Stimulated activated CD8-positive, alpha-beta memory T cell treated with anti-CD3 and anti-CD28 coated beads, Interleukin-4, amount 100 ng/mL, for 1 hour (primary cell): ENCODE measurements around the gene METTL9.
"Not testable (repeated sequence)": the region's sequence is repeated elsewhere in the genome, so short reads cannot be mapped to it uniquely, and the experiment has no call there.

ENCODE experiments used
- DNase-seq, 2 donors: peaks; one replicate each; pipeline ENCODE4 v3.0.0-alpha.2; 2020; ENCODE audit warnings: low read depth in 2 of 2, low spot score in 1 of 2

METTL9 gene

GRCh38 chr16:21656795-21657768 is 57.7 kb downstream of the METTL9 start:
- peak in 1 of 2 donors; percentile 15 for DNase-seq

DNA sequence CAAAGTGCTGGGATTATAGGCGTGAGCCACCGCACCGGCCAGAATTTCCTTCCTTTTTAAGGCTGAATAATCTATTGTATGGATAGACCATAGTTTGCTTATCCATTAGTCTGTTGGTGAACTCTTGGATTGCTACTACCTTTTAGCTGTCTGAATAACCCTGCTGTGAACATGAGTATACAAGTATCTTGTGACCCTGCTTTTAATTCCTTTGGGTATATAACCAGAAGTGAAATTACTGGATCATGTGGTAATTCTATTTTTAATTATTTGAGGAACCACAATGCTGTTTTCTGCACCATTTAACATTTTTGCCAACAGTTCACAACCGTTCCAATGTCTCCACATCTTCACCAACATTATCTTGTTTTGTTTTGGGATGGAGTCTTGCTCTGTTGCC is 59.7 kb downstream of the METTL9 start:
- DNase-seq = no peak

- no peak for DNase-seq
Observed at GRCh38 chr16:21663889-21664647, 64.7 kb downstream of the METTL9 start, which contains the start of gene OTOA. Gene OTOA, plus strand, starts transcription at chr16:21663968. Its CDS starts 14,547 bp downstream, at chr16:21678515.

- no peak for DNase-seq
Observed at GRCh38 chr16:21664801-21665492, 65.6 kb downstream of the METTL9 start.

GRCh38 chr16:21666772-21667171 is 67.4 kb downstream of the METTL9 start:
- DNase-seq = no peak

- no peak for DNase-seq
Observed at GRCh38 chr16:21667575-21667974, 68.2 kb downstream of the METTL9 start.

GRCh38 chr16:21673469-21673868 is 74.1 kb downstream of the METTL9 start:
- DNase-seq = no peak

GRCh38 chr16:21674456-21674855 is 75.1 kb downstream of the METTL9 start:
- not testable (repeated sequence) for DNase-seq

DNA sequence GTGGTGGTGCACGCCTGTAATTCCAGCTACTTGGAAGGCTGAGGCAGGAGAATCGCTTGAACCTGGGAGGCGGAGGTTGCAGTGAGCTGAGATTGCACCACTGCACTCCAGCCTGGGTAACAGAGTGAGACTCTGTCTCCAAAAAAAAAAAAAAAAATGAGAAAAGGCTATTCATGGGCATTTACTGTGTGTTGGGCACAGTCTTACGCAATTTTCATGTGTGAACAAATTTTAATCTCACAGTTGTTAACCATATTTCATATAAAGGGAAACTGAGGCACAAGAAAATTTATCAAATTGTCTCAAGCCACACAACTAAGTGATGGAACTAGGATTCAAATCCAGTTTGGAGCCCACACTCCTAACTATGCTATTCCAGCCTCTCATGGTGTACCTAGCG is 81.3 kb downstream of the METTL9 start:
- not testable (repeated sequence) for DNase-seq

GRCh38 chr16:21683184-21683583 is 83.8 kb downstream of the METTL9 start:
- no peak for DNase-seq

GRCh38 chr16:21684199-21684598 is 84.8 kb downstream of the METTL9 start:
- DNase-seq = peak in 1 of 2 donors; percentile 5

- DNase-seq = no peak
Observed at GRCh38 chr16:21685034-21685455, 85.7 kb downstream of the METTL9 start.

DNA sequence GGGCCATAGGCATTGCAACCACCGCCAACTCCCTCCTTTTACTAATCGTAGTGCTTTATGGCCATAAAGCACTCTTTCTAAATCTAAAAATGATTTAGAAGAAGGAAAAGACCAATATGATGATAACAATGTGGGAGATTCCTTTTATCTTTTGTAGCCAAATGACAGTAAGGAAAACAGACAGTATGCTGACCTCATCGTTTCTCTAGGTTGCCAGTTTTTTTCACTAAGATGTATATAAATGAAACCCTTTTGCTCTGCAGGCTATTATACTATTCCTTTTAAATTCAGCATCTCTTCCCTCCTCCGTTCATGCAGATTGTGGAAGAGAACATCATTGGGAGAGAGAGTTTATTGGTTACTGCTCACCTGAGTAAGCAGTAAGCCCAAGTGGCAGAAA is 89.7 kb downstream of the METTL9 start:
- no peak for DNase-seq

DNA sequence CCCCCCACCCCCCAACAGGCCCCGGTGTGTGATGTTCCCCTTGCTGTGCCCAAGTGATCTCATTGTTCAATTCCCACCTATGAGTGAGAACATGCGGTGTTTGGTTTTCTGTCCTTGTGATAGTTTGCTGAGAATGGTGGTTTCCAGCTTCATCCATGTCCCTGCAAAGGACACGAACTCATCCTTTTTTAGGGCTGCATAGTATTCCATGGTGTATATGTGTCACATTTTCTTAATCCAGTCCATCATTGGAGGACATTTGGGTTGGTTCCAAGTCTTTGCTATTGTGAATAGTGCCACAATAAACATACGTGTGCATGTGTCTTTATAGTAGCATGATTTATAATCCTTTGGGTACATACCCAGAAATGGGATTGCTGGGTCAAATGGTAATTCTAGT is 91.6 kb downstream of the METTL9 start:
- DNase-seq = not testable (repeated sequence)

GRCh38 chr16:21694609-21695008 is 95.2 kb downstream of the METTL9 start:
- no peak for DNase-seq

- no peak for DNase-seq
Observed at GRCh38 chr16:21697032-21697431, 97.7 kb downstream of the METTL9 start.

DNA sequence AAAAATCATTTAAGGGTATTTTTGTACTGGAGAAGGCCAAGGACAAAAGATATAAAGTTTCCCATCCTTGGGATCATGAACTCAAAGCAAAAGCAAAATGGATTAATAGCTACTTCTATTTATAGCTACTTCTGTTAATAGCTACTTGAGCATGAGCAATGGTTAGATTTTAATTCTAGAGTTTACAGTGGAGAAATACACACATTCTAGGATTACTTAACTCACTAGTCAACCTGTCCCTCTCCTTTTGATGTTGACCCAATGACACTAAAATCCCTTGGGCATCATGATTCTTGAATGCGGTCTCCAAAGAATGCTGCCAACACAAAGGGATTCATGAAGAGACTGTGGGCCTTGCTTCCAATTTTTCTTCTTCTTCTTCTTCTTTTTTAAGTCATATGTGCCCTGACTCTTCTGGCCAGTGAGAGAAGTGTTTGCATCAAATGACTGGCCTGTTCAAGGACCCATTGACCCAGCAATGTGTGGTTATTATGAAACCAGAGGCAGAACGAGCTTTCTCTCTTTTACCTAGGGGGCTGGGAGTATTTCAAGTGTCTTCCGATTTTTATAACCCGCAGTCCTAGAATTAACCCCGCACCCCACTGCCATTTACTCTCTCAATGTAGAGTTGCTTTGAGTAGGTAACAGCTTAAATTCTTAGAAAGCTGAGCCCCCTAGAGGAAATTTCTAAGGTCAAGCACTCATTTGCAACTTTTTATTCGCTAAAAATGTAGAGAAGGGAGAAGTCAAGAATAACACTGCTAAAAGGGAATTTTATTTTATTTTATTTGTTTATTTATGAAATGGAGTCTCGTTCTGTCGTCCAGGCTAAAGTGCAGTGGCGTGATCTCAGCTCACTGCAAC is 99.0 kb downstream of the METTL9 start:
- no peak for DNase-seq

GRCh38 chr16:21701271-21701670 is 101.9 kb downstream of the METTL9 start:
- DNase-seq = no peak

GRCh38 chr16:21702276-21702675 is 102.9 kb downstream of the METTL9 start:
- DNase-seq = no peak

DNA sequence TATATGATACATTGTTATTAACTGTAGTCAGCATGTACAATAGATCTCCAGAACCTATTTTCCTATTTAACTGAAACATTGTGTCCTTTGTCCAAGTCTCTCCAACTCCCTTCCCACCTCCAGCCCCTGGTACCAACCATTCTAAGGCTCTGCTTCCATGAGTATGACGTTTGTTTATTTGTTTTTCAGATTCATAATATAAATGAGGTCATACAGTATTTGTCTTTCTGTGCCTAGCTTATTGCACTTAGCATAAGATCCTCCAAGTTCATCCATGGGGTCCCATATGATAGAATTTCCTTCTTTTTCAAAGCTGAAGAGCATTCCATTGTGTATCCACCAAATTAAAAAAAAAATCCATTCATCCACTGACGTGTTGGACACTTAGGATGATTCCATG is 103.8 kb downstream of the METTL9 start:
- no peak for DNase-seq
